ENCODE results near the gene ANKMY1.

ANKMY1 gene, protein sequence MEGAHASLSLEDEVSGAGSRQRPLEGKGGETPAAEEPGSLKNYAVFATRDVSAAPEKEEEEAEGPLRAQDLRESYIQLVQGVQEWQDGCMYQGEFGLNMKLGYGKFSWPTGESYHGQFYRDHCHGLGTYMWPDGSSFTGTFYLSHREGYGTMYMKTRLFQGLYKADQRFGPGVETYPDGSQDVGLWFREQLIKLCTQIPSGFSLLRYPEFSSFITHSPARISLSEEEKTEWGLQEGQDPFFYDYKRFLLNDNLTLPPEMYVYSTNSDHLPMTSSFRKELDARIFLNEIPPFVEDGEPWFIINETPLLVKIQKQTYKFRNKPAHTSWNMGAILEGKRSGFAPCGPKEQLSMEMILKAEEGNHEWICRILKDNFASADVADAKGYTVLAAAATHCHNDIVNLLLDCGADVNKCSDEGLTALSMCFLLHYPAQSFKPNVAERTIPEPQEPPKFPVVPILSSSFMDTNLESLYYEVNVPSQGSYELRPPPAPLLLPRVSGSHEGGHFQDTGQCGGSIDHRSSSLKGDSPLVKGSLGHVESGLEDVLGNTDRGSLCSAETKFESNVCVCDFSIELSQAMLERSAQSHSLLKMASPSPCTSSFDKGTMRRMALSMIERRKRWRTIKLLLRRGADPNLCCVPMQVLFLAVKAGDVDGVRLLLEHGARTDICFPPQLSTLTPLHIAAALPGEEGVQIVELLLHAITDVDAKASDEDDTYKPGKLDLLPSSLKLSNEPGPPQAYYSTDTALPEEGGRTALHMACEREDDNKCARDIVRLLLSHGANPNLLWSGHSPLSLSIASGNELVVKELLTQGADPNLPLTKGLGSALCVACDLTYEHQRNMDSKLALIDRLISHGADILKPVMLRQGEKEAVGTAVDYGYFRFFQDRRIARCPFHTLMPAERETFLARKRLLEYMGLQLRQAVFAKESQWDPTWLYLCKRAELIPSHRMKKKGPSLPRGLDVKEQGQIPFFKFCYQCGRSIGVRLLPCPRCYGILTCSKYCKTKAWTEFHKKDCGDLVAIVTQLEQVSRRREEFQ

DNA sequence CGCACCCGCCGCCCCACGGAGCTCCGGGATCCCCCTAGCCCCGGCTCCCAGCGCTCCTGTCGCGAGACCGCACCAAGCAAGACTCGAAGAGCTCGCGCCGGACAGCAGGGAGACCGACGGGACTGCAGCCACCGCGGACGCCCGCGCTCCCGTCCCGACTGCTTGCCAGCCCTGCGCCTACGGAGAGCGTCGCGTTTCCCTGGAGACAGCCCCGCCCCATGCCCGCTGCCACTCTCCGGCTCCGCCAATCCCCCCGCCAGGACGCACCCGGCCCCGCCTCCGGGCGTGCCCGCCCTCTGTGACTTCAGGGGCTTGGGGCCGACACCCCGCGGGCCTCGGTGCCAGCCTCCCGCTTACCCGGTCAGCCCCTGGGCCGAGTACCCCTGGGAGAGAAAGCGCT, at the start of gene ANKMY1:
Gene ANKMY1, minus strand, starts transcription at position 181 of the 400 bp plus-strand sequence. CDS start 653 bp downstream, outside the sequence.
- DNase-seq (ENCODE audit: low spot score) = peak; percentile 50

DNA sequence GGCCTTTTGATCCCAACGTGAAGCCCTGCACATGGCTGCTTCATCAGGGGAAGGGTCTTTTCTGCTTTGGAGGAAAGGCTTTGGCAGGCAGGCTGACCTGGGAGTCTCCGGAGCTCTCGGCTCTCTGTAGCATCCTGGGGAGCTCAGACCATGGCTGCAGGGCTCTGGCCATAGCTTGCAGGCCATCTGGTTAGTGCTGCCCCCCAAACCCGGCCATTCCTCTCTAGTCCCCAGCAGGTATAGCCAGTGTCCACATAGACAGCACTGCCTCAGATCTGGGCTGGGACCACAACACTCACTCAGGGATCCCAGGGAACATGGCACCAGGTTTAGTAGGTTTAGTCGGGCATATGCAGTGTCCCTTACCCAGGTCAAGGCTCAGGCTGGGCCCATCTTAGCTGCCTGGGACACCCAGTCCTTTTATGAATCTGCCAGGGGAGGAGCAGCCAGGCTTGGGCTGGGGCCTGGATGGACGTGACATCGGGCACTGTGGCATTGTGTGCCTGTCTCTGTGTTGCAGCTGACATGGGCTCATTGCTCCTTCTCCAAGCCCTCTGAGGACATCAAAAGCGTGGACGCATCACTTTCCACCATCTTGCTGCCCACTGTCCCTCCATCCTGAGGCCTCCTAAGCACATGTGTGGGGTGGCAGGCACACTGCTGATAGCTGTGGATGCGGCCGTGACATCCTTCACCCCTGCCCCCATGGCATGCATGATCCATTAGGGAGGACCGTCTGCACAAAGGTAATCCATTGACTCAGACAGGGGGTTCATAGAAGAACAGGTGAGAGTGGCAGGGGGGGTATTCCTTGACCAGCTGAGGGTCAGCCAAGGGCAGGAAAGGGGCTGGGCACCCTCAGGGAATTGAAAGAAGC, 48.3 kb upstream of the ANKMY1 start:
- no peak for DNase-seq (ENCODE audit: low spot score)

GRCh38 chr2:240604939-240605716, 47.3 kb upstream of the ANKMY1 start:
- DNase-seq (ENCODE audit: low spot score) = no peak

GRCh38 chr2:240604291-240604938, 46.6 kb upstream of the ANKMY1 start:
- DNase-seq (ENCODE audit: low spot score) = no peak

- DNase-seq (ENCODE audit: low spot score) = no peak
Observed at GRCh38 chr2:240603846-240604245, 46.1 kb upstream of the ANKMY1 start.

- DNase-seq (ENCODE audit: low spot score) = no peak
Observed at GRCh38 chr2:240603081-240603835, 45.5 kb upstream of the ANKMY1 start.

GRCh38 chr2:240602266-240603050, 44.7 kb upstream of the ANKMY1 start:
- DNase-seq (ENCODE audit: low spot score) = no peak

GRCh38 chr2:240601831-240602160, 44.0 kb upstream of the ANKMY1 start:
- no peak for DNase-seq (ENCODE audit: low spot score)

DNA sequence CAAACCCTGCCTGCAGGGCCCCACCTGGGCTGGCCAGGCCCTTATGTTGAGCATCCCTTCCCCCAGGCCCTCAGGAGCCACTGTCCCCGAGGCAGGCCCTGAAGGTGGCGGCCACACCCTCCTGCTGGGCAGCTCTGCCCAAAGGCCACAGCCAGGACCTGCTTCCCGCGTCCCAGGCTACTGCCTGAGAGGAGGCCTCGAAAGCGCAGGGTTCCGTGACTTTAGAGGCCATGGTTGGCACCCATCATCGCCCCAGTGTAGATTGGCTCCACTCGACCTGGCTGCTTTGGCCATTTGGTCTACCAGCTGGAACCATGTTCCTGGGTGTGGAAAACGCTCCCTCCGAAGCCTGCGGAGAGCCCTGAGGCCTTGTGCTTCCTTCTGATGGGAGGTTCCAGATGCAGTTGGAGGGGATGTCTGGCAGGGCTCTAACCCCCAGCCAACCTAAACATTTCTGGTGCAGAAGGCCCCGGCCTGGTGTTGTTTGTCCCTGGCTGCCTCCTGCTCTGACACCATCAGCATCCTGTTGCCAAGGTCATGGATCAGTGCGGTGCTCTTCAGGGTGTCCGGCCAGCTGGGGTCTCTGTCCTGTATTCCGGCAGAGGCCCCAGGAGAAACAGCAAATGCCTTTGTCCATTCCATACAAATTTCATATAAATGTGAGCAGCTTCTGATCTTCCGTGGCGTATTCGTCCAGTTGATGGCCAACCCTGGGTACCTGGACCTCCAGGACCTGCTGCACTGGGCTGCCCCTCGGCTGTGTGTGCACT, 43.5 kb upstream of the ANKMY1 start:
- no peak for DNase-seq (ENCODE audit: low spot score)

DNA sequence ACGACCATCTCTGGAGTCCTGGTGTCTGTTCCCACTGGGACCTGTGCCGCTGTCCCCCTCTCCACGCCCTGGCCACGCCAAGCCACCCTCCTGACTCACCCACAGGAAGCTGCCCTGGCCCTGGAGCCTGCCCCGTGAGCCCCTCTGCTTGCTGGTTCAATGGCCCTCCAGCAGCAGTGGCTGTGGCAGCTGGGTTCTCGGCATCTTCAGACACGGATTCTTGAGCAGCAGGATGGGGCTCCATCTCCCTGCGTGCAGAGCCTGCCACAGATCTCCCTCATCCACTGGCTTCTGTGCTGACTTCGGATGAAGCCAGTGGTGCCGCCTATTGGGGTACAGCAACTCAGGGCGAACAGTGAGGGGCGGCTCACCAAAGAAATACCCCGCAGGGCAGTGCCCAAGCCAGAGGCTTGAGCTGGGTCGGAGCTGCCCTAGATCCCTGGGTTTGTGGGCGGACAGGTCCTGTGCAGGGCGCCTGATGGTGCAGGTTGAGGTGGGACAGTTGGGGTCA, 42.7 kb upstream of the ANKMY1 start:
- DNase-seq (ENCODE audit: low spot score) = no peak

GRCh38 chr2:240599141-240599583, 41.4 kb upstream of the ANKMY1 start:
- DNase-seq (ENCODE audit: low spot score) = no peak

DNA sequence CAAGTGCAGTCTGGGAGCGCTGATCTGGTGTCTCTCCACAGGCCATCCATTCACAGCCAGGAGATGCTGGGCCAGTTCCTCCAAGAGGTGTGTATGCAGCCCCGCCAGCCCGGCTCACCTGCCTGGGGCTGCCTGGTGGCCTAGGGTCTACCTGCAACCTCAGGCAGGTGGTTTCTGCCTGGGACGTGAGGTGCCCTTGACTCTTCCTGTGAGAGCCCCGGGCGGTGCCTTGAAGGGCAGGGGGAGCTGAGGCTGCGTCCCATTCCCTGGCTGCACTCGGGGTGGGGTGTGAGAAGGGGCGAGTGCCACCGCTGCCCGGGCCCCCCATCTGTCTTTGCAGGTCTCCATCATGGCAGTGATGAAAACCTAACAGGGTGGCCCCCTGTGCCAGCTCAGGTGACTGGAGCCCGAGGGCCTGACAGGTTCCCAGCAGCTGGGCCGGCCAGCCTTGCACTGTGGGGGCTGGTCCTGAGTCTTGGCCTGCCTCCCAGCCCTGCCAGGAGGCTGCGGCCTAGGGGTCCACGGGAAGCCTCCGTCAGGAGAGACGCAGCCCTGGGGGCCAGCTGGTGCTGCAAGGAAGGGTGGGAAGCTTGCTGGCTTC, 40.6 kb upstream of the ANKMY1 start:
- DNase-seq (ENCODE audit: low spot score) = no peak

- DNase-seq (ENCODE audit: low spot score) = no peak
Observed at GRCh38 chr2:240597419-240598181, 39.8 kb upstream of the ANKMY1 start.

- DNase-seq (ENCODE audit: low spot score) = no peak
Observed at GRCh38 chr2:240597054-240597418, 39.2 kb upstream of the ANKMY1 start.

- no peak for DNase-seq (ENCODE audit: low spot score)
Observed at GRCh38 chr2:240596491-240596931, 38.7 kb upstream of the ANKMY1 start.

DNA sequence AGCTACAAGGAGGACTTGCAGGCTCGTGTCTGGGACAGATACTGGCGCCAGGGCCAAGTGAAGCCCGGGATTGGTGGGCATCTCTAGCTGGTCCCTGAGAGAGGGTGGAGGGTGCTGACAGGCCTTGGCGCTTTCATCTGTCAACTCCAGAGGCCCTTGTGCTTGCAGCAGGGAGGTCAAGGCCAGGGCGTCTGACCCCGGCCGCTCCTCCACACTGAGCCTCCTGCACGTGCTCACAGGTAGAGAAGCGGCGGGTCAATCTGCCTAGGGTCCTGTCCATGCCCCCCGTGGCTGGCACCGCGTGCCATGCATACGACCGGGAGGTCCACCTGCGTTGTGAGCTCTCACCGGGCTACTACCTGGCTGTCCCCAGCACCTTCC, 38.3 kb upstream of the ANKMY1 start:
- DNase-seq (ENCODE audit: low spot score) = no peak

All from CD4-positive, alpha-beta T cell treated with Interleukin-6 at 100 ng/mL for 8 hours (primary cell).